Nephron (organoid): ENCODE results near the gene KCND1.

ENCODE experiments used
- H3K27ac Mint-ChIP-seq, 3 experiments: 2 replicates each; pipeline ENCODE4 v1.8.0; 2020; ENCODE audit warnings: mixed read lengths in 3 of 3, mild to moderate bottlenecking in 2 of 3, moderate library complexity in 1 of 3
- H3K27me3 Mint-ChIP-seq: 2 replicates; pipeline ENCODE4 v1.8.0; 2021; ENCODE audit warnings: low read depth, mild to moderate bottlenecking, moderate library complexity, mixed read lengths
- H3K36me3 Mint-ChIP-seq: 2 replicates; pipeline ENCODE4 v1.8.0; 2020; ENCODE audit warnings: low read depth, mixed read lengths
- H3K4me1 Mint-ChIP-seq: 2 replicates; pipeline ENCODE4 v1.8.0; 2020; ENCODE audit warnings: mixed read lengths
- H3K4me3 Mint-ChIP-seq, 3 experiments: 2 replicates each; pipeline ENCODE4 v1.8.0; 2020; ENCODE audit warnings: mild to moderate bottlenecking in 3 of 3, mixed read lengths in 3 of 3, moderate library complexity in 2 of 3
- H3K9me3 Mint-ChIP-seq: 2 replicates; pipeline ENCODE4 v1.8.0; 2020; ENCODE audit warnings: mixed read lengths
- CTCF ChIP-seq, 3 experiments: fragments of 200-600 bp; sonication (generic); IDR thresholded peaks; one replicate each; pipeline ENCODE4 v1.5.0; 2021; ENCODE audit warnings: antibody characterized with exemption in 3 of 3; ENCODE audit not compliant: unreplicated experiment in 3 of 3

Gene KCND1

GRCh38 chrX:48939524-48940228, 32.0 kb downstream of the KCND1 start:
- H3K27ac Mint-ChIP-seq: no peak overlapping the region
- H3K4me1 Mint-ChIP-seq: peaks cover 7% of the 10 kb centered on the region
- H3K36me3 Mint-ChIP-seq: peaks cover 32% of the 10 kb centered on the region
- peaks cover 5% of the 10 kb centered on the region for H3K9me3 Mint-ChIP-seq
- no peak for TF ChIP-seq CTCF (IDR thresholded peaks at IDR 0.05; ENCODE audit: unreplicated experiment in 3 of 3)
- H3K4me3 Mint-ChIP-seq: no peak overlapping the region
- no peaks in the 10 kb centered on the region for H3K27me3 Mint-ChIP-seq

- Mint-ChIP-seq H3K27me3 (no peaks in the 10 kb centered on the region), H3K4me3 (no peak overlapping the region), H3K4me1 (peaks cover 7% of the 10 kb centered on the region), H3K27ac (peak overlapping the region in 1 of 3 experiments; percentile 2), H3K36me3 (peaks cover 40% of the 10 kb centered on the region), H3K9me3 (peaks cover 9% of the 10 kb centered on the region)
- no peak for TF ChIP-seq CTCF (IDR thresholded peaks at IDR 0.05; ENCODE audit: unreplicated experiment in 3 of 3)
These were observed 32.8 kb downstream of the KCND1 start for GRCh38 chrX:48938721-48939425.

- Mint-ChIP-seq H3K27me3 (no peaks in the 10 kb centered on the region), H3K9me3 (peaks cover 13% of the 10 kb centered on the region), H3K4me3 (no peak overlapping the region), H3K4me1 (peaks cover 7% of the 10 kb centered on the region), H3K27ac (no peak overlapping the region), H3K36me3 (peaks cover 39% of the 10 kb centered on the region)
- TF ChIP-seq CTCF (IDR thresholded peaks at IDR 0.05; ENCODE audit: unreplicated experiment in 3 of 3): no peak
These were observed 34.4 kb downstream of the KCND1 start for GRCh38 chrX:48937054-48937907.

GRCh38 chrX:48936429-48937053, 35.1 kb downstream of the KCND1 start:
- H3K27me3 Mint-ChIP-seq: no peaks in the 10 kb centered on the region
- TF ChIP-seq CTCF (IDR thresholded peaks at IDR 0.05; ENCODE audit: unreplicated experiment in 3 of 3): no peak
- no peak overlapping the region for H3K4me3 Mint-ChIP-seq
- peaks cover 33% of the 10 kb centered on the region for H3K36me3 Mint-ChIP-seq
- H3K27ac Mint-ChIP-seq: no peak overlapping the region
- peaks cover 13% of the 10 kb centered on the region for H3K9me3 Mint-ChIP-seq
- peaks cover 7% of the 10 kb centered on the region for H3K4me1 Mint-ChIP-seq

- no peak for TF ChIP-seq CTCF (IDR thresholded peaks at IDR 0.05; ENCODE audit: unreplicated experiment in 3 of 3)
- Mint-ChIP-seq H3K27me3 (no peaks in the 10 kb centered on the region), H3K36me3 (peaks cover 39% of the 10 kb centered on the region), H3K27ac (no peak overlapping the region), H3K4me1 (peaks cover 7% of the 10 kb centered on the region), H3K4me3 (no peak overlapping the region), H3K9me3 (peaks cover 13% of the 10 kb centered on the region)
These were observed 36.4 kb downstream of the KCND1 start for GRCh38 chrX:48935301-48935670.
